Fibroblast of pulmonary artery (primary cell): ENCODE data around the gene MDGA2.

ENCODE experiments used
- DNase-seq: peaks from one replicate; pipeline ENCODE4 v3.0.0-alpha.2; 2010; ENCODE audit warnings: low read depth
- H3K4me3 ChIP-seq: replicated peaks from 2 replicates; pipeline ENCODE4 v1.5.1; 2011; ENCODE audit warnings: low read depth, mild to moderate bottlenecking, control low read depth, low read length, moderate library complexity
- TF ChIP-seq, protein P1 (sequence below): IDR thresholded peaks from 2 replicates; pipeline ENCODE4 v1.5.1; 2011; ENCODE audit warnings: mild to moderate bottlenecking, control low read depth, low read length, inconsistent platforms; ENCODE audit errors: missing control alignments

The MDGA2 gene

DNA sequence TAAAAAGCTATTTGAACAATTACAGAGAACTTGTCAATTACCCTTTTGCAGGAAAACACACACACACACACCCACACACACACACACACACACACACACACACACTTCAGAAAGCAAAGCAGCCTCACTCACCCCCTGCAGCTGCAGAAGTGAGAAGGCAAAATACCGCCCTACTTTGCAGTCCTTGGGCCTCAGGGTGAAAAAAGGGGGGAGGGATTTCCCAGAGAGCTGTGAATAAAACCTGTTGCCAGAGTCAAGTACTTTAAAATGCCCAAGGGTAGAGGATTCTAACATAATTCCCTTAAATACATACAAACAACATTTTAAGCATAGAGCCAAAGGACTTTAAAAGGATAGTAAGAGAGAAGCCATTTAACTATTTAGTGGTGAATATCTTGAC lies 285.9 kb downstream of the MDGA2 start:
- TF ChIP-seq, protein P1, sequence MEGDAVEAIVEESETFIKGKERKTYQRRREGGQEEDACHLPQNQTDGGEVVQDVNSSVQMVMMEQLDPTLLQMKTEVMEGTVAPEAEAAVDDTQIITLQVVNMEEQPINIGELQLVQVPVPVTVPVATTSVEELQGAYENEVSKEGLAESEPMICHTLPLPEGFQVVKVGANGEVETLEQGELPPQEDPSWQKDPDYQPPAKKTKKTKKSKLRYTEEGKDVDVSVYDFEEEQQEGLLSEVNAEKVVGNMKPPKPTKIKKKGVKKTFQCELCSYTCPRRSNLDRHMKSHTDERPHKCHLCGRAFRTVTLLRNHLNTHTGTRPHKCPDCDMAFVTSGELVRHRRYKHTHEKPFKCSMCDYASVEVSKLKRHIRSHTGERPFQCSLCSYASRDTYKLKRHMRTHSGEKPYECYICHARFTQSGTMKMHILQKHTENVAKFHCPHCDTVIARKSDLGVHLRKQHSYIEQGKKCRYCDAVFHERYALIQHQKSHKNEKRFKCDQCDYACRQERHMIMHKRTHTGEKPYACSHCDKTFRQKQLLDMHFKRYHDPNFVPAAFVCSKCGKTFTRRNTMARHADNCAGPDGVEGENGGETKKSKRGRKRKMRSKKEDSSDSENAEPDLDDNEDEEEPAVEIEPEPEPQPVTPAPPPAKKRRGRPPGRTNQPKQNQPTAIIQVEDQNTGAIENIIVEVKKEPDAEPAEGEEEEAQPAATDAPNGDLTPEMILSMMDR, result no peak

DNA sequence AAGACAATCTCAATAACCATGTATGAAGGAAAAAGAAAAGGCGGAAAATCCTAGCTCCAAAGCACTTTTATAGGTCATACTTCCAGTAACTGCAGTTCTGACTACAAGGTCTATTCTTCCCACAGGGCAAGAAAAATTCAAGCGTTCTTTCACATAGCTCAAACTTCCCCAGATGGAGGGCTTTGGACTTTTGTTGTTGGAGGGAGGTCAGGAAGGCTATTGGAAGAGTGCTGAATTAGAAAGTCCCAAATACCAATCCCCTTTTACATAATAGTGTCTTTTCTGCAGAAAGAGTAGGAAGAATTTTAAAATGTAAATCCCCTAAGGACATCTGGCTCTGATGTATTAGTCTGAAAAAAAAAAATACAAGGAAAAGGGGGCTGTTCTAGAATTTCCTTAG lies 309.4 kb downstream of the MDGA2 start:
- no peak overlapping the region for H3K4me3 ChIP-seq
- TF ChIP-seq, protein P1, result no peak
- DNase-seq, result no peak

More for the DNA sequence above, 285.9 kb downstream of the MDGA2 start:
- no peak overlapping the region for H3K4me3 ChIP-seq
- DNase-seq, result no peak

GRCh38 chr14:47365233-47365632 lies 310.2 kb downstream of the MDGA2 start:
- H3K4me3 ChIP-seq, result no peak overlapping the region
- DNase-seq, result no peak
- TF ChIP-seq, protein P1, result no peak

DNA sequence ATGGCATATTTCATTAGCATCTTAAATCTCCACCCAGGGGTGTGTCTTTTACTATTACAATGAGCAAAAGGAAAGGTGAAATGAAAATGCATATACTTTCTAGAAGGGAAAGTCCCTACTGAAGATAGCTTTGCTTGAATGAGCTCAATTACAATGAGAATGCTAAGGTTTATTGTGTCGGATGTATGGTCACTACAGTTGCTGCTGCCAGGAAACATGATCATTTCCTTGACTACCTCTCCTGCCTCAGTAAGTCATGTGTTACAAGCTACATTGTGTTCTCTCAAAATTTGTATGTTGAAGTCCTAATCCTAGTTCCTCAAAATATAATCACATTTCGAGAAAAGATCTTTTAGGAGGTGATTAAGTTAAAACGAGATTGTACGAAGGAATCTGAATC lies 322.2 kb downstream of the MDGA2 start:
- H3K4me3 ChIP-seq, result no peak overlapping the region
- TF ChIP-seq, protein P1, result no peak
- DNase-seq, result no peak

DNA sequence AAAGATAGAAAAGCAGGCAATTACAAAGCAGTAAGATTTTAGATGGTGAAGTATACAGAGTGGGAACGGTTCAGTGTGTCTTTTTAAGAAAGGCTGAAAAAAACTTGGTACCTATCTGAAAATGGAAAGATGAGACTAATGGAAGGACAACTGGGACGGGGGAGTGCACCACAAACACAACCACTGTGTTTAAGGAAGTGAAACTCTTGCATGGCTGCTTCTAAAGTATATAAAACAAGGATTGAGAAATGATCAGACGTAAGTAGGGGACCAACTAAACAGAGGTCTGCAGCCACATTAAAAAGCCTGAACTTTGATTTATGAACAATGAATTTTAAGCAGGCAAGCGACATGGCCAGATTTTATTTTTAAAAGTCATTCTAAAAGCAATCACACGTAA lies 328.6 kb downstream of the MDGA2 start:
- no peak for DNase-seq
- H3K4me3 ChIP-seq, result no peak overlapping the region
- TF ChIP-seq, protein P1, result no peak

GRCh38 chr14:47345016-47345415 lies 330.4 kb downstream of the MDGA2 start:
- no peak for DNase-seq
- H3K4me3 ChIP-seq, result no peak overlapping the region
- TF ChIP-seq, protein P1, result no peak

DNA sequence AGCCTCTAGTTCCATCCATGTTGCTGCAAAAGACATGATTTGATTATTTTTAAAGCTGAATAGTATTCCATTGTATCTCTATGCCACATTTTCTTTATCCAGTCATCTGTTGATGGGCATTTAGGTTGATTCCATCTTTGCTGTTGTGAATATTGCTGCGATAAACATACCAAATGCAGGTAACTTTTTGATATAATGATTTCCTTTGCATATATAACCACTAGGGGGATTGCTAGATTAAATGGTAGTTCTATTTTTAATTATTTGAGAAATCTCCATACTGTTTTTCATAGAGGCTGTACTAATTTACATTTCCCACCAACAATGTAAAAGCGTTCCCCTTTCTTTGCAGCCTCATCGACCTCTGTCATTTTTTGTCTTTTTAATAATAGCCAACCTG lies 342.5 kb downstream of the MDGA2 start:
- TF ChIP-seq, protein P1, result no peak
- no peak overlapping the region for H3K4me3 ChIP-seq
- DNase-seq, result no peak
